ENCODE data around the gene MFAP2. TPM values are rescaled to one million over a fixed set of nuclear protein-coding genes. Genes with fewer than 3 reads are reported as not detected.

MFAP2 gene
- total RNA-seq, 4 donors from 2014 or later = 9.3 to 17.9 (median 10.6) TPM

- TF ChIP-seq CTCF (IDR thresholded peaks at IDR 0.05) = no peak
- DNase-seq (ENCODE audit: low spot score) = no peak
- no peak for ATAC-seq (ENCODE audit: low FRiP score)
Observed at GRCh38 chr1:16981269-16981849, 939 bp upstream of the MFAP2 start.

GRCh38 chr1:16979475-16980327, 719 bp downstream of the MFAP2 start:
- no peak for TF ChIP-seq CTCF (IDR thresholded peaks at IDR 0.05)
- no peak for ATAC-seq (ENCODE audit: low FRiP score)
- no peak for DNase-seq (ENCODE audit: low spot score)

GRCh38 chr1:16978567-16979474, 1.6 kb downstream of the MFAP2 start:
- DNase-seq (ENCODE audit: low spot score) (no peak), ATAC-seq (ENCODE audit: low FRiP score) (peak; percentile 2)
- TF ChIP-seq CTCF (IDR thresholded peaks at IDR 0.05) = no peak

GRCh38 chr1:16978139-16978538, 2.3 kb downstream of the MFAP2 start:
- no peak for ATAC-seq (ENCODE audit: low FRiP score)
- no peak for DNase-seq (ENCODE audit: low spot score)
- TF ChIP-seq CTCF (IDR thresholded peaks at IDR 0.05) = no peak

GRCh38 chr1:16977377-16977776, 3.0 kb downstream of the MFAP2 start:
- DNase-seq (ENCODE audit: low spot score) (no peak), ATAC-seq (ENCODE audit: low FRiP score) (no peak)
- no peak for TF ChIP-seq CTCF (IDR thresholded peaks at IDR 0.05)

- TF ChIP-seq CTCF (IDR thresholded peaks at IDR 0.05) = no peak
- no peak for DNase-seq (ENCODE audit: low spot score)
- no peak for ATAC-seq (ENCODE audit: low FRiP score)
Observed at GRCh38 chr1:16976966-16977365, 3.5 kb downstream of the MFAP2 start.
